GM19395 (cell line): ENCODE measurements around the gene PANK4.

Source experiments
- ATAC-seq: cut with Tn5 transposase; IDR thresholded peaks from one replicate; pipeline ENCODE4 v1.9.1; 2021; ENCODE audit warnings: mild to moderate bottlenecking, moderate library complexity; ENCODE audit not compliant: unreplicated experiment

The PANK4 gene

DNA sequence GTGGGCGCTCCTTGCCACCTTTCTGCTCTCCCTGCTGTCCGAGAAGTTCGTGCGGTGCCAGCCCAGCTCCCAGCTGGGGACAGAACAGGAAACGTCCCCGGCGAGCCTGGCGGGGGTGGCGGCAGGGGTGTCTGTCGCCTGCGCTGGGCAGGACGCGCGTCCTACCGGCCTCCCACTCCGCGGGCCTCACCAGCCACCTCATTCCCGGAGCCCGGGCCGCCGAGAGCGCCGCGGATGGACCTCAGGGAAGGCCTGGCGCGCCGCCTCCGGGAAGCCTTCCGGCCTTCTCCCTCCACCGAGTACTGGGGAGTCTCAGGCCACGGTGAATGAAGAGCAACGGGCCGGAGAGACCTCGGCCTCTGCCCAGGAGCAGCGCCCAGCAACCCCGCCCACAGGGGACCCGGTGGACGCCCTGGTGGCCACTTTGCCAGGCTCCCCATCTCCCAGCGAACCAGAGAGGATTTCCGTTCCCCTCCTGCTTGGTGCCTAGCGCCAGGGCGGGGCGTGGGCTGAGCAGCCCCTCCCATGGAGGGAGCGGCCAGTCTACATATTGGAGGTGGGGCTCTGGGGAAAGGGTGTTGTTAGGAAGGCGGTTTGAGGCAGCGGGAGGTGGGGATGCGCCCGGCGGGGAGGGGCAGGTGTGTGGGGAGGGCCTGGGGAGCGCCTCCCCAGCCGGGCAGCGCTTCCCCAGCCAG is 20.3 kb upstream of the PANK4 start:
- ATAC-seq: peak; percentile 39

DNA sequence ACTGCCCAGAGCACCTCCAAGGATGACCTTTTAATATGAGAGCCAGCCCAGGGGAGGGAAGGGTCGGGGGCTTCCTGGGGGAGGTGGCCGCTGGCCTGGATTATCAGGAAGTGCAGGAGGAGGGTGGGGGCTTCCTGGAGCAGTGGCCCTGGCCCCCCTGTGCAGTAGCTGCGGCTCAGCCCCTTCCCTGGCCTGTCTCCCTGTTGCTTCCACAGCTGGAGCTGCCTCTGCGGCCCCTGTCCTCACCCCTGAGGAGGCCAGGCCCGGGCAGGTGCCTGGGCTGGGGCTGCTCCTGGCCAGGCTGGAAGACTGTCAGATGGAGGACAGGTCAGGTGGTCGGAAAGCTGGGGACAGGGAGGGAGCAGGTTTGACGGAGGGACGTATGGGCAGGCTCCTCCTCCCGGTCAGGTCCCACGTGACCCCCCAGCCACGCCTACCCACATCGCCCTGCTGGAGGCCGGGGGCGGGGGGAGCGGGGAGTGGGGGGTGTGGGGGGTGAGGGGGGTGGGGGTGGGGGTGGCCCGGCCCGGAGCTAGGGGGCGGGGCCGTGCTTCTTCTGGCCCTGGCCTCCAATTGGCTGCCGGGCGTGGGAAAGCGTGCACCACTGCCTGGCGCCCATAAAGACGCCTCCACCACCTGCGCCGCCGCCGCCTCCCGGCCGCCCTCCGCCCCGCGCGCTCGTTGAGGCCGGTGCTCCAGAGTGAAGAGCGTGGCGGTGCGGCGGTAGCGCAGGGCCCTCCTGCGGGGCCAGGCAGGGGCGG is 19.5 kb upstream of the PANK4 start:
- ATAC-seq: peak; percentile 25

DNA sequence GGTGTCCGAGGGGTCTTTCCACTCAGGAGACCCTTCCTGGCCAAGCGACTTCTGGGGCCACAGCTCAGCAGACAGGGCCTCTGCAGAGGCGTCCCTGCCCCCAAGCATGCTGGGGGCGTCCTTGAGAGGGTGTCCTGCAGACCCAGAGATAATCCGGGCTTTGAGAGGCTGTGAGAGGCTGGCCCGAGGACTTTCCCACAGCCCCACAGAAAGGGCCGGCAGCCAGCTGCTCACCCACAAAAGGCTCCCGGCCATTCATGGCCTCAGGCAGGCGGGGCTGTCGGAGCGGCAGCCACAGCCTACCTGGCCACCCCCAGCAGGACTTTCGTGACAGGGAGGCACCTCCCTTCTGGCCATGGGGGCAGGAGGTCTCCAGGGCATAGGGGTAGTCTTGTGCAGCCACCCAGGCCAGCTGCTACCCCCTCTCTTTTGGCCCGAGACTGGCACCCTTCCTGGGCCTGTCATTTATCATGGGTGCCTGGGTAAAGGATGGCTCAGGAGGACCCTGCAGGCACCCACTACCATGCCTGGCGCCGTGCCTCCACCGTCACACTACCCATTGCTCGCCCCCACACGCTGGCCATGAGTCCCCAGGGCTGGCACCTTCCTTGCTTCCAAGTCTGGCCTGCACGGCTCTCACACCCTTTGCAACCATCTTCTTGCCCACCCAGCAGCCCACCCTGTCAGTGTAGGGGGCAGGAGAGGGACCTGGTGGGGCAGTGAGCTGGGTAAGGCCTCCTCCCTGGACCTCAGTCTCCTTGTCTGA is 18.7 kb upstream of the PANK4 start:
- no peak for ATAC-seq

DNA sequence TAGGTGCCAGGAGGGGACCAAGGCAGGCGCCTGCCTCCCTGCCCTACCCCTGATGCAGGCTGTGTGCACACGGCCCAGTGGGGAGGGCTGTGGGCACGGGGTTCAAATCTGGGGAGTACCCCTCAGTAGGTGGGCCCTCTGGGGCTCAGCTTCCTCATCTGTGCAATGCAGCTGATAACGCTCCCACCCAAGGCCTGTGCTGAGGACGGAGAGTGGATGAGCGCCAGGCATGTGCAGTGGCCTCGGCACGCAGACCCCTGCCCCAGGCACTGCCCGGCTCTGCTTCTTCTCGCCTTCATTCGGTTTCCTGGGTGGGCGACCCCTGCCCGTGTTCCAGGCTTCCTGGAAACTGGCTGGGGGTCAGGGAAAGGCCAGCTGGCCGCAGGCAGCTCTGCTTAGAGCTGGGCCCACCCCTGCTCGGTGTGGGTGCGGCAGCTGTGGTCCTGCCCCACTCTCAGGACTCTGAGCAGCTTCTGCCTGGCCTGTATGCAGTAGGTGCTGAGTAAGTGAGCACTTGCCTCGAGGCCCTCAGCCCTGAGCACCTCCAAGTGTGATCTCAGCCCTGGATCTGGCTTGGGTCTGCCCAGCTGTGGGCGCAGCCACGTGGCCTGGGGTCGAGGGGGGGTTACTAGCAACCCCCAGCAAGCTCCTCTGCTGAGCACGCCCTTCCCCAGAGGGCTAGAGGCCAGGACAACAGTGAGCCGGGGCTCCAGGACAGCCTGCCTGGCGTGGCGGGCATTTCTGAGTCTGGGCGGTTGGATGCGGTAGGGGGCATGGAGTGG is 17.9 kb upstream of the PANK4 start:
- ATAC-seq: no peak

DNA sequence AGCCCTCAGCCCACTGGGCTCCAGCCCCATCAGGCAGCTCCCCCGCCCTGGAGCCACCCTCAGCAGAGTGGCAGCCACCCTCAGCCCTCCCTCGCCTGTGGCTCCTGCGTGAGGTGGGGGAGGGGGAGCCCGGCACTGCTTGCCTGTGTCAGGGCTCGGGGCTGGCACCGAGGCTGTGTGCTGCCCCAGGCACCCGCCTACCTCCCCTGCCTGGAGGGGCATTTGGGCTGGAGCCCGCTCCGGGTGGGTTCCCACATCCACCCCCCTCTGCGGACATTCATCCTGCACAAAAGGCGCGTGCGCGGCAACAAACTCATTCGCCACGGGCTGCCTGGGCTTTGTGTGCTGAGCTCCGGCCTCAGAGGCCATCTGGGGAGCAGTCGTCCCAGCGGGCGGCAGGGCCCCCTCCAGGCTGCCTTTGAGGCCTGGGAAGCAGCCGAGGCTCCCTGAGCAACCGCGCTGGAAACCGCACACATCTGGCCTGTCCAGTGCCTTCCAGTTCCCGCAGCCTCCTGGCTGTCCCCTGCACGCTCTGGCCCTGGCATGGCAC is 17.2 kb upstream of the PANK4 start:
- ATAC-seq: no peak

DNA sequence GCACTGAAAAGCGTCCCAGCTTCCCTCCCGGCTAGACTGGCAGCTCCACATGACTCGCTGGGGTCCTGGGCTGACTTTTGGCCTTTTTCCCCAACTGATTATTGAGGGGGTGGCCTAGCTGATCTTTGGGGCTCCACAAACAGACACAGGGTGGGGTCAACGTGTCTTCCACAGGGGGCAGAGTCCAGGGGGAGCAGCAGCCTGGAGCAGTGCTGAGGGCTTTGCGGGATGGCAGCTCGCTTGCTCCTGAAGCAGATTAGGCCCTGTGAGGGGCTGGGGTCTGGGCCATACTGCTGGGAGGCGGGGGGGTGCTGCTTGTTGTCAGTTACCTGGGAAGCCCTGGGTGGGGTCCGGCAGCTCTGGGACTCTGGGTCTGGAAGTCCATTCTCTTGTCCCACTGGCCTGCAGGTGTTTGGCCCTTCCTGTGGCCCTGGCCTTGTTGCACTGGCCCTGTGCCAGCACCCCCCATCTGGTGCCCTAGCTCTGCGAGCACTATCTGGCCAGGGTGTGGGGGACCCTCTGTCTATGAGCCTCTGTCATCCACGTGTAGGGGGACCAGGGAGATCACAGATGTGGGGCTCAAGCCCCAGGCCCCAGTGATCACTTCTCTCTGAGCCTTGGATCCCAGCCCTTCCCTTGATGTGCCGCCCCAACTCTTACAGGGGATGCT is 16.0 kb upstream of the PANK4 start:
- ATAC-seq: no peak

DNA sequence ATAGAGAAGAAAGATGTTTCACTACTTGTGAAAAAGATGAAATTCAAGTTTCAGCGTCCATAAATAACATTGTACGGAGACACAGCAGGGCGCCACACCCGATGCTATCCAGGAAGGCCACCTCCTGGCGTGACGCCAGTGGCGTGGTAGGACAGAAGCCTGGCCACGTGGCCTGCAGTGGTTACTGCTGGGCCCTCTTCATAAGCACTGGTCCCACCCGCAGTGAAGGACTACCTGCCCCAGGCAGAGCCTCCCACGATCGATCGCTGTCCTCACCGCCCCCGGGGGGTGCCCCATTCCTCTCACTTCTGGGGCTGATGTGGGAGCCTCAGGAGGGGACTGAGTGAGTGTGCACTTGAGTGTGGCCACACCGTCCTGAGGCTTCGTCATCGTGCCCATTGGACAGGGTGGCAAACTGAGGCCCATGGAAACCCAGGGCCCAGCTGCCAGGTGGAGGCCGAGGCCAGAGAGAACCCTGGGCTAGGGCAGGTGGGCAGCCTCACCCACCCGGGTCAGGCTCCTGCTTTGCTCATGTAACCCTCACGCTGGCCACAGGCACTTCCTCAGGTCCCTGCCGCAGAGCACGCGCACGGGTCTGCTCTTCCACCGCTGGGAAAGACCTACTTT is 15.3 kb upstream of the PANK4 start:
- ATAC-seq: no peak

DNA sequence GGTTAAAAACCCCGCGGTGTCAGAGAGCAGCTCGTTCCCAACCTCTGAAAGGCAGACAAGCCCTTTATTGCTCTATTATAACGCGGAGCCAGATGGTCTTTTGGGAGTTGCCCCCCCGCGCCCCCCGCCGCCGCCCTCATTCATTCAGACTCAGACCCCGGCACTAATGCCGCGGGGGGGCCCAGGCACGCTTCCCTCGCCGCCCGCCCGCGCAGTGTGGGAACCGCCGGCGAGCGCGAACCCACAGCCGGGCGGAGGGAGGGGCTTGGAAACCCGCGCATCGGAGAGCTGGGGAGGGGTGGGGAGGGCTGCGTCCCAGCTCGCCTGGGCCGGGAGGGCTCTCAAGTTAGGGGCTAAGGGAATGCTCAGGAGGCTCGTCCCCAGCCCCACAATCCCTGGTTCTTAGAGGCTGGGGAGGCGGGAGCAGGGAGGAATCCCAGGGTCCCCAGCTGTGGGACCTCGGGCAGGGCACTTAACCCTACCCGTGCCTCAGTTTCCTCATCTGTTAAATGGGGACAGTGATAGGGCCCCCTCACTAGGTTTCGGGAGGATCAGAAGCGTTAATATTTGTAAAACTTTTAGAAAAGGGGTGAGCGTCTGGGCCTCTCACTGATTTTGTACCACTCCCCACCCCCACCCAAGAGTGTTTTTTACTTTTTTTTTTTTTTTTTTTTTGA is 14.6 kb upstream of the PANK4 start:
- ATAC-seq: no peak

DNA sequence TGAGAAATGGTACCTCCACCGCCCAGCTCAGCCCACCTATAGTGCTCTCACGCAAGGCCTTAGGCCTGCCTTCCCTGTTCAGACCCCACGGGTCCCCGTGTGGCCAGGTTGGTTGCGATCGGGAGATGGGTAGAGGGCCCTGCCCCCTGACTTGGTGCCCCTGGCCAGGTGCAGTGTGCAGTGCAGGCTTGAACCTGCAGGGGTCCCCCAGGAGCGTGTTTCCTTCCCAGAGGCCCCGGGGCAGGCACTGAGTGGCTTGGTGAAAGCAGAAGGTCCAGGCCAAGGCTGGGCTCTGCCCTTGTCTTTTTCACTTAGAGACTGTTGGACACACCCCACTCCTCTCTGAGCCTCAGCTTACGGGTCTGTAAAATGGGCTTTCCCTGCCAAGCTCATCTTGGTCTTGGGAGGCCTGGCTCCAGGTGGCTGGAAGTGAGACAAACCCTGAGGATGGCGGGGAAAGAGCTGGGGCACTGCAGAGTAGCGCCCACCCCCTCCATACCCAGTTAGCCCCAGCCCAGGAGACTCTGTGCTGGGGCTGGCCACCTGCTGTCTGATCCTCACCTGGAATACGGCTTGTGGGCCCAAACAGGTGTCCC is 13.0 kb upstream of the PANK4 start:
- ATAC-seq: no peak

DNA sequence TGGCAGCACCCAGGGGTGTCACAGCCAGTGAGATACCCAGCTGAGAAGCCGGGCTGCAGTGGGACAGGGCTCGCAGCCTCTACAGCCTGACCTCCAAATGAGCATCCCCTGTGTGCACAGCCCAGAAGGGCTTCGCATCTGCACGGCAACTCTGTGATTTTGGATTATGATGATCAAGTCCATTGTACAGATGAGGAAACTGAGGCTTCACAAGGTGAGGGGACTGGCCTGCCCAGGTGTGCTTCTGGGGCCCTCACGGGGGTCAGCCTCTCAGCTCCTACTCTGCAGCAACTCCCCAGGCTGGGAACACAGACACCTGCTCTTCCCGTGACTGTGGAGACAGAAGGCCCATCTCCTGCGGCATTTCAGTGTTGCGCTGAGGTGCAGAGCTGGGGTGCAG is 12.5 kb upstream of the PANK4 start:
- ATAC-seq: no peak

DNA sequence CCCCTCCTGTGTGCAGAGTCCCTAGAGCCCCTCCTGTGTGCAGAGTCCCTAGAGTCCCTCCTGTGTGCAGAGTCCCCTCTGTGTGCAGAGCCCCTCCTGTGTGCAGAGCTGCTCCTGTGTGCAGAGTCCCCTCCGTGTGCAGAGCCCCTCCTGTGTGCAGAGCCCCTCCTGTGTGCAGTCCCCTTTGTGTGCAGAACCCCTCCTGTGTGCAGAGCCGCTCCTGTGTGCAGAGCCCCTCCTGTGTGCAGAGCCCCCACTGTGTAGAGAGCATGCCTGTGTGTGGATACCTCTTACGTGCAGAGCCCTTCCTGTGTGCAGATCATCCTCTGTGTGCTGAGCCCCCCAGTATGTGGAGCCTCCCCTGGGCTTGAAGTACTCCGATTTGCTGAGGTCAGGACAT is 12.0 kb upstream of the PANK4 start:
- ATAC-seq: no peak

DNA sequence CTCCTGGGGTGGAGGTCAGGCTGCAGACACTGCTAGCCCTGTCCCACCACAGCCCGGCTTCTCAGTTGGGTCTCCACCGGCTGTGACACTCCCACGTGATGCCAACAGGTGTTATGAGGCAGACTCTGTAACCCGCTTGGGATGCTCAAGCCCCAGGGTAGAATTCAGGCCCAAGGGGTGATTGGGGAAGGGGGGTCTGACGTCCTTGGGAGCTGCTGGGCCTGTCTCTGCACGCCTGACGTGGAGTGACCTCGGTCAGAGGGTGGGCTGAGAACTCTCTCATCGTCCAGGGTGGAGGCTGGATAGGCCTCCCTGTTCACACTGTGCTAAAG is 11.4 kb upstream of the PANK4 start:
- no peak for ATAC-seq

DNA sequence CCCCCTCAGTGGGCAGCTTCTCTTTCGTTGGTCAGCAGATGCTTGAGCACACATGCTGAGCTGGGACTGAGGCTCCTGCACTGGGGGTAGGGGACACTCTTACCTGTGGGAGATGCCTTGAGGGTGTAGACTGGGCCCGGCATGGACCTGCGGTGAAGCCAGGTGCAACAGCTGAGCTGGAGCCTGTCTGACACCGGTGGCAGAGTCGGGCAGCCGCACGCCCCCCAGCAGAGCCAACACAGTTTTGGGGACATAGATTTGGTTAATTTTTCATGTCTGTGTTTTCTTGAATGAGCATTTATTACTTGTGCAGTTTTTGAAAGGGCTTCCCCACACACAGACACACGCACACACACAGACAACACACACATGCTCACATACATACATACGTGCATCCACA is 9.6 kb upstream of the PANK4 start:
- ATAC-seq: no peak

DNA sequence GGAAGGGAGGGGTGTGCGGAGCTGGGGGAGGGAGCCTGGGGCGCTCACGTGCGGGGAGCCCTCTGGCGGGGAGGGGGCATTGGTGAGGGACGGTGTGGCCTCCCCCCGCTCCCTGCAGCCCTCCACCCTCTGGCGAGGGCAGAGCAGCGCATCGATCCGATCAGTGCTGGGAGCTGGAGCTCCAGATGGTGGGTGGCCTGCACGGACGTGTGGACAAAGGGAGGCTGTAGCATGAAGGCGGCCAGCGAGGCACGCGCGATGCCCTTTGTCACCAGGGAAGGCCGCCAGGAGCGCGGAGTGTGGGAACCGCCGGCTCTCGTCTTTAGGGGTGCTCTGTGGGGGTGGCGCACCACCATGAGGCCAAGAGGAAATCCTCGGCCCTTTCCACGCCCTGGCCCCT is 9.1 kb upstream of the PANK4 start:
- no peak for ATAC-seq

DNA sequence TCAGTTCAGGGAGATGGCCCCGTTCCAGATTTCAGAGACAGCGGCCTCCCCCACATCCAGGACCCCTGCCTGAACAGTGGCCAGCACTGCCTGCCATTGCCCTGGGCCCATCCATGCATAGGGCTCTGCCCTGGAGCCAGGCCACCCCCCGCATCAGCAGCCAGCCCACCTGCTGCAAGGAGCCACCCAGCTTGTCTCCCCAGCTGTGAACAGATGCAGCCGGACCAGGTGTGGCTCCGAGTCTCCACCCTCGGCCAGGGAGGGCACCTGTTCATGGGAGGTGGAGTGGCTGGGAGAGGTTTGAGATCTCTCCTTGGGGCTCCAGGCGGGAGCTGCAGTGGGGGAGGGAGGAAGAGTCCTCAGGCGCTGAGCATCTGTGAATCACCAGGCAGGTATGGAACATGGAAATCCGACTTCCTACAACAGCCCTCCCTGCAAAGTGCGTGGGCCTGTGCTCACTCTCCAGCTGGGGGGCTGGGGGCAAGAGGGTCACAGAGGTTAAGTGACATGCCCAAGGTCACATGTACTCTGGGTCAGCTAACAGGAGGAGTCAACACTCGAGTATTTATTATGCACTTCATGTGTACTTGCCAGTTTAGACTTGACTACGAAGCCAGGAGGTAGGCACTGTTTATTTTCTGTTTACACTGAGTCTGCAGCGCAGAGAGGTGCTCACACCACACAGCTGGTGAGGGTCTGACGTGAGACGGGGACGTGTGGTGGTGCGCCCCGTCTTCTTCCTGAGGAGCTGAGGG is 8.5 kb upstream of the PANK4 start:
- ATAC-seq: no peak

DNA sequence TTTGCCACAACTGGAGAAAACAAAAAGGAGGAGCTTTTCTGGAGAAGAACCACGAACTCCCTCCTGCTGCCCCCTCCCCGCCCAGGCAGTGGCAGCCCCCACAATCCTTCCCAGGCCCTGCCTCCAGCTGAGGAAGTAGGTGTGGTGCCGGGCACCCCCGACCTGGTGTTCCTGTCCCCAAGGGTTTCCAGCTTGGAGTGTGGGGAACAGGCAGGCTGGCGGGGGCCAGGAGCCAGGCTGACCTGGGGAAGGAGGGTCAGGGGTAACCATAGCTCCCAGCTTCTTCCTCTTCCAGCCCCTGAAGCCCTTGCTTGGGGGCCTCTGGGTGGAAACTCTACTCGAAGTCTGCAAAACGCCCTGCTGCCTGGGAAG is 7.9 kb upstream of the PANK4 start:
- ATAC-seq: no peak

DNA sequence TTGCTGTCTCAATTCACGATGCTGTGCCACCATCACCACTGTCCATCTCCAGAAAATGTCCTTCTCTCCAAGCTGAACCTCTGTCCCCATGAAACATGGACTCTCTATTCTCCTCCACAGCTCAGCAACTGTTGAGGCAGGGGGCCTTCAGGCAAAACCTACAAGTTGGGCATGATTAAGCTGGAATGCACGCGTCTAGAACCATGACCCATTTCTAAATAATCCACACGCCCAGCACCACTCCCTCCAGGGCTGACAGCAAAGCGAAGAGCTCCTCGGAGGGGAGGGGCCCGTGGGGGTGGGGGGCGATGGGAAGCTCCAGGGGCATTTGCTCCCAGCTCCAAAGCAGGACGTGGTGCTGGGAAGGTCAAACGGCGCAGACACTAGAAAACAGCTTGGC is 7.0 kb upstream of the PANK4 start:
- no peak for ATAC-seq

DNA sequence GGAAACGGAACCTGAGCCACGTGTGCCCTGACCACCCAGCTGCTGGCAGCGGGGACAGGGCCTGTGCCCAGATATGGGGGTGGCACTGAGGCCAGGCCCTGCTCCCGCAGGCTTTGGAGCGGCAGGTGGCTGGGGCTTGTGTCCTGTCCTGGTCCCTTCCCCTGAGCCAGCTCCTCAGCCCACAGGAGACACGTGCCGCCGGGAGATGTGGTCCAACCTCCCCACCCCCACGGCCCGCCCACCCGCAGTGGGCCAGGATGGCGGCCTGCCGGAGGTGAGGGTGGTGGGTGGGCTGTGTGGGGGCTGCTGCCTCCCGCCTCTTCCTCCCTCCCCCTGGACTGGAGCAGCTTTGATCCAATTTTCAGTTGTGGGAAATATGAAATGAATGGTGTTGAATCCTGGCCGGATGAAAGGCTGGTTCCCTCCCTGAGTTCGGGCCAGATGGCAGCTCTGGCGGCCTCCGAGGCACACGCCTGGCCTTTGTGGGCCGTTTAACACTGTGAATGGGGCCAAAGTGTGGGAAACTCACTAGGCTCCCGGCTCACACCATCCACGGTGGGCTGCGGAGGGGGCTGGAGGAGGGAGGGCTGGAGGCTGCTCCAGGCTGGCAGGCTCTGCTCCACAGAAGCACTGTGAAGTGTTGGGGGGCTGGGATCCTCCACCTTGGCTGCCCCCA is 6.2 kb upstream of the PANK4 start:
- ATAC-seq: no peak
